Neural progenitor cell (in vitro differentiated cells): ENCODE measurements around the gene SIPA1L2. TPM values are rescaled to one million over a fixed set of nuclear protein-coding genes. Genes with fewer than 3 reads are reported as not detected.
A peak's percentile ranks its signal among the peaks of the same experiment; 100 is the strongest.

Experiments used
- DNase-seq: peaks from one replicate; pipeline ENCODE4 v3.0.0-alpha.2; 2016; ENCODE audit warnings: low spot score
- H2AFZ ChIP-seq: fragments of 200-600 bp; sonication (generic); replicated peaks from 2 replicates; pipeline ENCODE4 v1.6.1; 2016; ENCODE audit warnings: antibody characterized with exemption
- H3F3A ChIP-seq: fragments of 200-600 bp; sonication (generic); 2 replicates; pipeline ENCODE4 v1.6.1; 2016; ENCODE audit warnings: antibody characterized with exemption, low read depth
- H3K27ac ChIP-seq: fragments of 200-600 bp; sonication (generic); 2 replicates; pipeline ENCODE4 v1.5.1; 2016; ENCODE audit warnings: mild to moderate bottlenecking
- H3K27me3 ChIP-seq: fragments of 200-600 bp; sonication (generic); 2 replicates; pipeline ENCODE4 v1.6.1; 2016; ENCODE audit warnings: mild to moderate bottlenecking, moderate library complexity
- H3K36me3 ChIP-seq: fragments of 200-600 bp; sonication (generic); 2 replicates; pipeline ENCODE4 v1.5.1; 2016
- H3K4me1 ChIP-seq: fragments of 200-600 bp; sonication (generic); 2 replicates; pipeline ENCODE4 v1.6.1; 2016; ENCODE audit warnings: mixed run types
- H3K4me2 ChIP-seq: fragments of 200-600 bp; sonication (generic); 2 replicates; pipeline ENCODE4 v1.6.1; 2016
- H3K4me3 ChIP-seq: fragments of 200-600 bp; sonication (generic); 2 replicates; pipeline ENCODE4 v1.5.1; 2016
- H3K79me2 ChIP-seq: fragments of 200-600 bp; sonication (generic); 2 replicates; pipeline ENCODE4 v1.6.1; 2016; ENCODE audit warnings: low read depth
- H3K9ac ChIP-seq: fragments of 200-600 bp; sonication (generic); 2 replicates; pipeline ENCODE4 v1.6.1; 2016
- H3K9me3 ChIP-seq: fragments of 200-600 bp; sonication (generic); 2 replicates; pipeline ENCODE4 v1.5.1; 2016; ENCODE audit warnings: low read depth
- H4K20me1 ChIP-seq: fragments of 200-600 bp; sonication (generic); 2 replicates; pipeline ENCODE4 v1.6.1; 2016; ENCODE audit warnings: low read depth
- H3K27ac Mint-ChIP-seq: 3 replicates; pipeline ENCODE4 v1.8.0; 2021; ENCODE audit warnings: mixed read lengths
- H3K27me3 Mint-ChIP-seq: 2 replicates; pipeline ENCODE4 v1.8.0; 2022; ENCODE audit warnings: low read depth, mild to moderate bottlenecking, inconsistent platforms, moderate library complexity, mixed read lengths; ENCODE audit not compliant: insufficient read depth
- H3K36me3 Mint-ChIP-seq: 3 replicates; pipeline ENCODE4 v1.8.0; 2021; ENCODE audit warnings: mixed read lengths
- H3K4me1 Mint-ChIP-seq: 3 replicates; pipeline ENCODE4 v1.8.0; 2021; ENCODE audit warnings: mixed read lengths
- H3K4me3 Mint-ChIP-seq: 3 replicates; pipeline ENCODE4 v1.8.0; 2021; ENCODE audit warnings: mild to moderate bottlenecking, moderate library complexity, mixed read lengths
- H3K9me3 Mint-ChIP-seq: 3 replicates; pipeline ENCODE4 v1.8.0; 2020; ENCODE audit warnings: mixed read lengths
- EZH2 ChIP-seq: fragments of 200-600 bp; sonication (generic); IDR thresholded peaks from 2 replicates; pipeline ENCODE4 v1.6.1; 2017; ENCODE audit warnings: antibody characterized with exemption, mild to moderate bottlenecking, moderate library complexity
- EZH2phosphoT487 ChIP-seq: fragments of 200-600 bp; sonication (generic); IDR thresholded peaks from 2 replicates; pipeline ENCODE4 v1.6.1; 2017; ENCODE audit warnings: antibody characterized with exemption
- total RNA-seq: library from RNA; depleted of rRNA; stranded (reverse); fragments of >200 nt; gene quantifications from 2 replicates; pipeline ENCODE4 v1.2.3, GENCODE V29; 2015; ENCODE audit warnings: low replicate concordance
- TF ChIP-seq, protein P1 (sequence below): fragments of 200-600 bp; sonication (generic); IDR thresholded peaks from 2 replicates; pipeline ENCODE4 v1.5.1; 2017; ENCODE audit warnings: antibody characterized with exemption, mild to moderate bottlenecking

SIPA1L2 gene
- total RNA-seq, 1 donor from 2014 or later = 24.8 TPM

DNA sequence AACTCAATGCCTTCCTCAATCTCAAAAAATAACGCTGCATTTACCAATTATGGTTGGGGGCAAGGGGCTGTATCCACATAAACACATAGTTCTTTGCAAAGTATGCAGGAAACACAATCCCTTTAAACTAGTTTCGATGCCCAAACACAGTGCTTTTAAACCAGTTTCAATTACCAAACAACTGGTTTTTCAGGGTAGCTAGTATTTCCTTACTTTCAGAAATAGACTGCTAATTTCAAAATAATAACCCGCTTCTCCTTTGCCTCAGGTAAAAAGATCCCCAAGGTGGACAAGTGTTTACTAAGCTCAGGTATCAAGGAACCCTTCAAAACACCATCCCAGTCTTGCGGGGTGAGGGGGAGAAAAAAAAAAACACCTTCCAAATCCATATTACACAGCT lies 2.8 kb downstream of the SIPA1L2 start:
- Histone ChIP-seq H3K27ac (no peak overlapping the region), H3K4me1 (peaks cover 27% of the 10 kb centered on the region), H3F3A (peaks cover 17% of the 10 kb centered on the region), H2AFZ (no peak overlapping the region), H3K9me3 (no peaks in the 10 kb centered on the region), H3K4me2 (peak overlapping the region; percentile 10), H3K27me3 (peaks cover 28% of the 10 kb centered on the region), H3K9ac (no peak overlapping the region), H4K20me1 (peaks cover 17% of the 10 kb centered on the region), H3K4me3 (no peak overlapping the region), H3K36me3 (no peaks in the 10 kb centered on the region), H3K79me2 (peaks cover 66% of the 10 kb centered on the region)
- TF ChIP-seq, protein P1, sequence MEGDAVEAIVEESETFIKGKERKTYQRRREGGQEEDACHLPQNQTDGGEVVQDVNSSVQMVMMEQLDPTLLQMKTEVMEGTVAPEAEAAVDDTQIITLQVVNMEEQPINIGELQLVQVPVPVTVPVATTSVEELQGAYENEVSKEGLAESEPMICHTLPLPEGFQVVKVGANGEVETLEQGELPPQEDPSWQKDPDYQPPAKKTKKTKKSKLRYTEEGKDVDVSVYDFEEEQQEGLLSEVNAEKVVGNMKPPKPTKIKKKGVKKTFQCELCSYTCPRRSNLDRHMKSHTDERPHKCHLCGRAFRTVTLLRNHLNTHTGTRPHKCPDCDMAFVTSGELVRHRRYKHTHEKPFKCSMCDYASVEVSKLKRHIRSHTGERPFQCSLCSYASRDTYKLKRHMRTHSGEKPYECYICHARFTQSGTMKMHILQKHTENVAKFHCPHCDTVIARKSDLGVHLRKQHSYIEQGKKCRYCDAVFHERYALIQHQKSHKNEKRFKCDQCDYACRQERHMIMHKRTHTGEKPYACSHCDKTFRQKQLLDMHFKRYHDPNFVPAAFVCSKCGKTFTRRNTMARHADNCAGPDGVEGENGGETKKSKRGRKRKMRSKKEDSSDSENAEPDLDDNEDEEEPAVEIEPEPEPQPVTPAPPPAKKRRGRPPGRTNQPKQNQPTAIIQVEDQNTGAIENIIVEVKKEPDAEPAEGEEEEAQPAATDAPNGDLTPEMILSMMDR = no peak
- TF ChIP-seq EZH2phosphoT487 (no peak), EZH2 (no peak)
- Mint-ChIP-seq H3K27ac (no peak overlapping the region), H3K9me3 (peaks cover 2% of the 10 kb centered on the region), H3K4me1 (peaks cover 55% of the 10 kb centered on the region), H3K27me3 (no peaks in the 10 kb centered on the region), H3K36me3 (peaks cover 23% of the 10 kb centered on the region), H3K4me3 (peak overlapping the region; percentile 99)
- no peak for DNase-seq

DNA sequence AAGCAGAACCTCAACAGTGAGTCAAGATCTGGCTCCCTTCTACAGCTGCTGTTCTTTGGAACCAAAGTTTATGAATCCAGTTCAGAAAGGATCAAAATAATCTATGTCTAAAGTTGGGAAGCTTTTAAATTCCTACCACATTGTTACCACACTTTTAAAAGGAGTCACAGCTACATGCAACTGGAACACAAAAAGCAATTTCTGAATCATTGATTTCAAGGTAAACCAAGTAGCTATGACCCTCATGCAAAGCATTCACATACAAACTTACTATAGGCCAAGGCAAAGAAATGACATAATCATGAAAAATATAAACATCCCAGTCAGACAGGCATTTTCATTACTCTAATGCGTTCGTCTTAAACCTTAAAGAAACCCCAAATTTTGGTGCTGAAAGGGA lies 3.5 kb downstream of the SIPA1L2 start:
- peaks cover 55% of the 10 kb centered on the region for H3K4me1 Mint-ChIP-seq
- Histone ChIP-seq H3K4me3 (no peak overlapping the region), H3K4me1 (peaks cover 30% of the 10 kb centered on the region), H3K36me3 (no peaks in the 10 kb centered on the region), H4K20me1 (peaks cover 17% of the 10 kb centered on the region), H3K79me2 (peaks cover 74% of the 10 kb centered on the region), H3K27me3 (peaks cover 21% of the 10 kb centered on the region), H3K9me3 (no peaks in the 10 kb centered on the region), H3F3A (peaks cover 17% of the 10 kb centered on the region), H3K27ac (no peak overlapping the region), H2AFZ (no peak overlapping the region), H3K9ac (no peak overlapping the region), H3K4me2 (no peak overlapping the region)
- H3K27me3 Mint-ChIP-seq = no peaks in the 10 kb centered on the region
- H3K4me3 Mint-ChIP-seq = no peak overlapping the region
- H3K9me3 Mint-ChIP-seq = peaks cover 2% of the 10 kb centered on the region
- no peak for DNase-seq
- peaks cover 23% of the 10 kb centered on the region for H3K36me3 Mint-ChIP-seq
- TF ChIP-seq, protein P1 = no peak
- TF ChIP-seq EZH2phosphoT487 (no peak), EZH2 (no peak)
- no peak overlapping the region for H3K27ac Mint-ChIP-seq

DNA sequence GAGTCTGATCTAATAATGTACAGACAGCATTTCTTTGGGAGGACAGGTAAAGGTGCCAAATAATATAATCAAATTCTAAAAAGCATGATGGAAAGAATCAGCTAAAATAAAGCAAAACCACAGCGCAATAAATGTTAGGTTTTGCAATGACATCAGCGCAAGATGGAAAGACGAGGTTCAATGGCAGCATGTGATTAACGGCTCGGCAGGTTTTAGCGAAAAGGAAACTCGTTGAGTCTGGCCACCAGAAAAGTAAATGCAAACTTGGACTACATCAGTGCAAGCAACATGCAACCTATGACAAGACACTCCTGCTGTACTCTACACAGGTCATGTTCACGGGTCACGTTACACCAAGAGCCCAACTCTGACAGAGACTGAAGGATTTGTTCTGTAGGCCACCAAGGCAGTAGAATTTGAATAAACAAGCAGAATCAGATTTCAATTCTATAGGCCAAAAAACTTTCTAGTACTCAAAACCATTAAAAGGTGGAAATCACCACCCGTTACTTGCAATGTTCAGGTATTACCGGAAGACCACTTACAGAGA lies 4.5 kb downstream of the SIPA1L2 start:
- peaks cover under 1% of the 10 kb centered on the region for H3K27me3 Mint-ChIP-seq
- Histone ChIP-seq H3K27me3 (peaks cover 15% of the 10 kb centered on the region), H2AFZ (no peak overlapping the region), H3K4me3 (no peak overlapping the region), H3F3A (peaks cover 10% of the 10 kb centered on the region), H3K9ac (no peak overlapping the region), H3K36me3 (no peaks in the 10 kb centered on the region), H3K9me3 (no peaks in the 10 kb centered on the region), H4K20me1 (peaks cover 17% of the 10 kb centered on the region), H3K79me2 (peaks cover 79% of the 10 kb centered on the region), H3K4me2 (no peak overlapping the region), H3K27ac (no peak overlapping the region), H3K4me1 (peaks cover 41% of the 10 kb centered on the region)
- DNase-seq = no peak
- H3K4me3 Mint-ChIP-seq = no peak overlapping the region
- no peak overlapping the region for H3K27ac Mint-ChIP-seq
- H3K4me1 Mint-ChIP-seq = peaks cover 61% of the 10 kb centered on the region
- peaks cover 6% of the 10 kb centered on the region for H3K9me3 Mint-ChIP-seq
- TF ChIP-seq, protein P1 = no peak
- TF ChIP-seq EZH2phosphoT487 = no peak
- TF ChIP-seq EZH2 = no peak
- H3K36me3 Mint-ChIP-seq = peaks cover 26% of the 10 kb centered on the region
